Hepatocyte (in vitro differentiated cells): ENCODE results near the gene CDH22. TPM values are rescaled to one million over a fixed set of nuclear protein-coding genes. Genes with fewer than 3 reads are reported as not detected.

Experiments used
- DNase-seq: peaks from one replicate; pipeline ENCODE4 v3.0.0-alpha.2; 2016; ENCODE audit warnings: low spot score
- H2AFZ ChIP-seq: fragments of 200-600 bp; sonication (generic); 2 replicates; pipeline ENCODE4 v1.6.0; 2016; ENCODE audit warnings: antibody characterized with exemption, mild to moderate bottlenecking
- H3K27ac ChIP-seq: fragments of 200-600 bp; sonication (generic); 2 replicates; pipeline ENCODE4 v1.5.1; 2016; ENCODE audit warnings: mild to moderate bottlenecking
- H3K27me3 ChIP-seq: fragments of 200-600 bp; sonication (generic); 2 replicates; pipeline ENCODE4 v1.6.1; 2016
- H3K36me3 ChIP-seq: fragments of 200-600 bp; sonication (generic); replicated peaks from 2 replicates; pipeline ENCODE4 v1.5.1; 2016; ENCODE audit warnings: low read depth; ENCODE audit not compliant: insufficient read depth
- H3K4me1 ChIP-seq: fragments of 200-600 bp; sonication (generic); 2 replicates; pipeline ENCODE4 v1.5.1; 2016; ENCODE audit warnings: mild to moderate bottlenecking, moderate library complexity; ENCODE audit not compliant: insufficient read depth
- H3K4me2 ChIP-seq: fragments of 200-600 bp; sonication (generic); 2 replicates; pipeline ENCODE4 v1.6.0; 2016
- H3K4me3 ChIP-seq: fragments of 200-600 bp; sonication (generic); 2 replicates; pipeline ENCODE4 v1.5.1; 2016; ENCODE audit warnings: mild to moderate bottlenecking
- H3K79me2 ChIP-seq: fragments of 200-600 bp; sonication (generic); 2 replicates; pipeline ENCODE4 v1.6.0; 2017; ENCODE audit warnings: mild to moderate bottlenecking
- H3K9me2 ChIP-seq: fragments of 200-600 bp; sonication (generic); replicated peaks from 2 replicates; pipeline ENCODE4 v1.6.0; 2017; ENCODE audit warnings: mild to moderate bottlenecking; ENCODE audit not compliant: insufficient read depth
- H3K9me3 ChIP-seq: fragments of 200-600 bp; sonication (generic); 2 replicates; pipeline ENCODE4 v1.5.1; 2016; ENCODE audit warnings: low read depth, mild to moderate bottlenecking
- H4K20me1 ChIP-seq: fragments of 200-600 bp; sonication (generic); 2 replicates; pipeline ENCODE4 v1.6.0; 2016; ENCODE audit warnings: mild to moderate bottlenecking; ENCODE audit not compliant: insufficient read depth, poor library complexity, severe bottlenecking
- CTCF ChIP-seq: fragments of 200-600 bp; sonication (generic); IDR thresholded peaks from 2 replicates; pipeline ENCODE4 v1.5.1; 2016; ENCODE audit warnings: antibody characterized with exemption, mild to moderate bottlenecking; ENCODE audit not compliant: poor library complexity
- EZH2 ChIP-seq: fragments of 200-600 bp; sonication (generic); IDR thresholded peaks from 2 replicates; pipeline ENCODE4 v1.6.1; 2016; ENCODE audit warnings: antibody characterized with exemption, mild to moderate bottlenecking, borderline replicate concordance
- EZH2phosphoT487 ChIP-seq: fragments of 200-600 bp; sonication (generic); IDR thresholded peaks from one replicate; pipeline ENCODE4 v1.6.1; 2018; ENCODE audit warnings: antibody characterized with exemption, mild to moderate bottlenecking, low read depth, moderate library complexity; ENCODE audit not compliant: unreplicated experiment, severe bottlenecking
- WGBS: methylation state at CpG from one replicate; pipeline ENCODE4 v1.1.6; 2016; ENCODE audit warnings: low lambda C conversion rate; ENCODE audit errors: missing lambda C conversion rate; 5-methylcytosine and 5-hydroxymethylcytosine counted together
- polyA plus RNA-seq: library from polyadenylated mRNA; unstranded; fragments of >200 nt; fragmentation: Nextera tagmentation; extraction: Ambion mirVana; gene quantifications from 2 replicates; pipeline ENCODE4 v1.2.1, GENCODE V29; 2016
- total RNA-seq: library from RNA; depleted of rRNA; stranded (reverse); fragments of >200 nt; gene quantifications from 2 replicates; pipeline ENCODE4 v1.2.3, GENCODE V29; 2014

Gene CDH22
- total and polyA plus RNA-seq, 2 experiments from 2014 or later: not detected

GRCh38 chr20:46333161-46333991 is 25.1 kb upstream of the CDH22 start:
- Histone ChIP-seq H3K9me2 (no peaks in the 10 kb centered on the region), H3K4me2 (no peak overlapping the region), H3K36me3 (no peaks in the 10 kb centered on the region), H3K27me3 (peaks cover 15% of the 10 kb centered on the region), H4K20me1 (no peaks in the 10 kb centered on the region), H3K27ac (no peak overlapping the region), H3K79me2 (no peaks in the 10 kb centered on the region), H3K9me3 (no peaks in the 10 kb centered on the region), H2AFZ (no peak overlapping the region), H3K4me3 (no peak overlapping the region), H3K4me1 (no peaks in the 10 kb centered on the region)
- TF ChIP-seq EZH2: no peak
- no peak for TF ChIP-seq EZH2phosphoT487
- TF ChIP-seq CTCF: no peak
- 77% methylated on average over 8 of the region's 8 CpGs for WGBS
- DNase-seq: no peak

- Histone ChIP-seq H3K9me2 (no peaks in the 10 kb centered on the region), H3K79me2 (no peaks in the 10 kb centered on the region), H3K27ac (no peak overlapping the region), H3K27me3 (peaks cover 15% of the 10 kb centered on the region), H4K20me1 (no peaks in the 10 kb centered on the region), H3K4me2 (no peak overlapping the region), H3K36me3 (no peaks in the 10 kb centered on the region), H3K9me3 (no peaks in the 10 kb centered on the region), H3K4me3 (no peak overlapping the region), H2AFZ (no peak overlapping the region), H3K4me1 (no peaks in the 10 kb centered on the region)
- TF ChIP-seq EZH2phosphoT487: no peak
- no peak for TF ChIP-seq CTCF
- TF ChIP-seq EZH2: no peak
- no peak for DNase-seq
- WGBS: 60% methylated on average over 12 of the region's 12 CpGs
Measured at GRCh38 chr20:46332373-46333160, 24.3 kb upstream of the CDH22 start.

DNA sequence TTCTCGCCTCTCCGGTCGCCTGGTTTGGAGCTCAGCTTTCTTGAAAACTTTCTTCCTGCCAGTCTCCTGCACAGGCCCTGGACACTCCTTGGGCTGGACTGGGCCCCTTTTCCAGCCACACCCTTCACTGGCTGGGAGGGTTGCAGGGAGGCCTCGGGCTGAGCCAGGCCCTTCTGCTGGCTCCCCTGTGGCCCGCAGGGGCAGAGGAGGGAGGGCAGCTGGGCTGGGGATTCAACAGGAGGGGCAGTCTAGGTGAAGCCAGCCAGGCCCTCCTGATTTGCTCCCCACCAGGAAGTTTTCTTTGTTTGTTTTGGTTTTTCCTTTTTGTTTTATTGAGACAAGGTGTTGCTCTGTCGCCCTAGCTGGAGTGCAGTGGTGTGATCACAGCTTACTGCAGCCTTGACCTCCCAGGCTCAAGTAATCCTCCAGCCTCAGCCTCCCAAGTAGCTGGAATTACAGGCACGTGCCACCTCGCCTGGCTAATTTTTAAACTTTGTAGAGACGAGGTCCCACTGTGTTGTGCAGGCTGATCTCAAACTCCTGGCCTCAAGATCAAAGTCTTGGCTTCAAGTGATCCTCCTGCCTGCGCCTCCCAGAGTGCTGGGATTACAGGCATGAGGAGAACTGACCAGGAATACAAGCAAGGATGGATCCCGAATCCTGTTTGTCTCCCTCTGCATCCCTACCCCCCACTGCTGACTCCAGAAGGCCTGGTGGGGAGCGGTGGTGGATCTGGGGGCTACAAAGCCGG is 23.5 kb upstream of the CDH22 start:
- 70% methylated on average over 12 of the region's 13 CpGs for WGBS
- peak; percentile 53 for DNase-seq
- H3K9me3 ChIP-seq: no peaks in the 10 kb centered on the region

More for the DNA sequence above, 23.5 kb upstream of the CDH22 start:
- H3K4me1 ChIP-seq: no peaks in the 10 kb centered on the region
- no peaks in the 10 kb centered on the region for H3K9me2 ChIP-seq
- no peaks in the 10 kb centered on the region for H3K36me3 ChIP-seq
- H3K79me2 ChIP-seq: no peaks in the 10 kb centered on the region
- no peaks in the 10 kb centered on the region for H4K20me1 ChIP-seq
- no peak overlapping the region for H3K4me2 ChIP-seq
- no peak for TF ChIP-seq EZH2phosphoT487
- TF ChIP-seq EZH2: no peak
- no peak for TF ChIP-seq CTCF
- no peak overlapping the region for H3K27ac ChIP-seq
- peaks cover 15% of the 10 kb centered on the region for H3K27me3 ChIP-seq
- no peak overlapping the region for H3K4me3 ChIP-seq
- H2AFZ ChIP-seq: no peak overlapping the region
